Activated naive CD8-positive, alpha-beta T cell treated with anti-CD3 and anti-CD28 coated beads, Interleukin-2, amount 50 U/mL, for 24 hours (primary cell): ENCODE measurements around the gene BLVRA.
A peak's percentile ranks its signal among the peaks of the same experiment; 100 is the strongest.
"Not testable (repeated sequence)": the region's sequence is repeated elsewhere in the genome, so short reads cannot be mapped to it uniquely, and the experiment has no call there.

Experiments used
- ATAC-seq: fragments of 150-1000 bp; cut with Tn5 transposase; one replicate; pipeline ENCODE4 v1.10.0; 2021
- DNase-seq: peaks from one replicate; pipeline ENCODE4 v3.0.0; 2021
- H3K27ac Mint-ChIP-seq: one replicate; pipeline ENCODE4 v1.8.0; 2021; ENCODE audit warnings: mild to moderate bottlenecking, mixed read lengths
- H3K27me3 Mint-ChIP-seq: one replicate; pipeline ENCODE4 v1.8.0; 2021; ENCODE audit warnings: mixed read lengths
- H3K36me3 Mint-ChIP-seq: one replicate; pipeline ENCODE4 v1.8.0; 2021; ENCODE audit warnings: low read depth, mixed read lengths
- H3K4me1 Mint-ChIP-seq: one replicate; pipeline ENCODE4 v1.8.0; 2021; ENCODE audit warnings: mixed read lengths
- H3K4me3 Mint-ChIP-seq: one replicate; pipeline ENCODE4 v1.8.0; 2021; ENCODE audit warnings: mild to moderate bottlenecking, moderate library complexity, mixed read lengths
- H3K9me3 Mint-ChIP-seq: one replicate; pipeline ENCODE4 v1.8.0; 2021; ENCODE audit warnings: mixed read lengths

Gene BLVRA

GRCh38 chr7:43790834-43791233, 32.4 kb downstream of the BLVRA start:
- ATAC-seq, result no peak
- H3K9me3 Mint-ChIP-seq, result no peaks in the 10 kb centered on the region
- peaks cover 2% of the 10 kb centered on the region for H3K4me1 Mint-ChIP-seq
- H3K36me3 Mint-ChIP-seq, result peaks cover 9% of the 10 kb centered on the region
- no peaks in the 10 kb centered on the region for H3K27me3 Mint-ChIP-seq
- no peak for DNase-seq
- H3K27ac Mint-ChIP-seq, result no peak overlapping the region
- no peak overlapping the region for H3K4me3 Mint-ChIP-seq

- Mint-ChIP-seq H3K4me1 (peaks cover 2% of the 10 kb centered on the region), H3K4me3 (no peak overlapping the region), H3K27me3 (no peaks in the 10 kb centered on the region), H3K9me3 (no peaks in the 10 kb centered on the region), H3K27ac (no peak overlapping the region), H3K36me3 (peaks cover 9% of the 10 kb centered on the region)
- no peak for DNase-seq
- no peak for ATAC-seq
Measured at GRCh38 chr7:43791665-43792064, 33.2 kb downstream of the BLVRA start.

- no peak overlapping the region for H3K27ac Mint-ChIP-seq
- H3K9me3 Mint-ChIP-seq, result no peaks in the 10 kb centered on the region
- peaks cover 2% of the 10 kb centered on the region for H3K4me1 Mint-ChIP-seq
- H3K27me3 Mint-ChIP-seq, result no peaks in the 10 kb centered on the region
- peaks cover 9% of the 10 kb centered on the region for H3K36me3 Mint-ChIP-seq
- ATAC-seq (no peak), DNase-seq (no peak)
- H3K4me3 Mint-ChIP-seq, result no peak overlapping the region
Measured at GRCh38 chr7:43792471-43793150, 34.1 kb downstream of the BLVRA start.

GRCh38 chr7:43799605-43800004, 41.1 kb downstream of the BLVRA start:
- DNase-seq (no peak), ATAC-seq (no peak)
- H3K4me3 Mint-ChIP-seq, result no peak overlapping the region
- no peaks in the 10 kb centered on the region for H3K4me1 Mint-ChIP-seq
- no peak overlapping the region for H3K27ac Mint-ChIP-seq
- H3K9me3 Mint-ChIP-seq, result no peaks in the 10 kb centered on the region
- no peaks in the 10 kb centered on the region for H3K27me3 Mint-ChIP-seq
- H3K36me3 Mint-ChIP-seq, result peaks cover 3% of the 10 kb centered on the region

GRCh38 chr7:43803865-43804264, 45.4 kb downstream of the BLVRA start:
- Mint-ChIP-seq H3K36me3 (peaks cover 14% of the 10 kb centered on the region), H3K27ac (no peak overlapping the region), H3K4me1 (peaks cover 2% of the 10 kb centered on the region), H3K27me3 (no peaks in the 10 kb centered on the region), H3K4me3 (no peak overlapping the region), H3K9me3 (no peaks in the 10 kb centered on the region)
- ATAC-seq (no peak), DNase-seq (no peak)

- no peak overlapping the region for H3K27ac Mint-ChIP-seq
- no peak for DNase-seq
- H3K4me1 Mint-ChIP-seq, result peaks cover 2% of the 10 kb centered on the region
Measured at GRCh38 chr7:43808410-43808809, 49.9 kb downstream of the BLVRA start.

GRCh38 chr7:43810195-43810941, 51.9 kb downstream of the BLVRA start:
- peaks cover 17% of the 10 kb centered on the region for H3K27me3 Mint-ChIP-seq
- H3K4me1 Mint-ChIP-seq, H3K36me3 Mint-ChIP-seq, H3K9me3 Mint-ChIP-seq, H3K4me3 Mint-ChIP-seq, H3K27ac Mint-ChIP-seq: not testable (repeated sequence)
- DNase-seq, result peak; percentile 56
- peak; percentile 54 for ATAC-seq

More at GRCh38 chr7:43808410-43808809, 49.9 kb downstream of the BLVRA start:
- H3K9me3 Mint-ChIP-seq, result no peaks in the 10 kb centered on the region
- H3K36me3 Mint-ChIP-seq, result peaks cover 14% of the 10 kb centered on the region
- no peak for ATAC-seq
- H3K4me3 Mint-ChIP-seq, result no peak overlapping the region
- peaks cover 6% of the 10 kb centered on the region for H3K27me3 Mint-ChIP-seq

GRCh38 chr7:43815373-43815772, 56.9 kb downstream of the BLVRA start:
- Mint-ChIP-seq H3K9me3 (no peaks in the 10 kb centered on the region), H3K4me3 (no peak overlapping the region), H3K27ac (no peak overlapping the region), H3K4me1 (peaks cover 5% of the 10 kb centered on the region), H3K36me3 (no peaks in the 10 kb centered on the region), H3K27me3 (peaks cover 25% of the 10 kb centered on the region)
- ATAC-seq (no peak), DNase-seq (no peak)

- H3K27ac Mint-ChIP-seq, H3K4me1 Mint-ChIP-seq, ATAC-seq, H3K9me3 Mint-ChIP-seq, H3K36me3 Mint-ChIP-seq, H3K4me3 Mint-ChIP-seq, DNase-seq: not testable (repeated sequence)
- peaks cover 25% of the 10 kb centered on the region for H3K27me3 Mint-ChIP-seq
Measured at GRCh38 chr7:43816046-43816797, 57.7 kb downstream of the BLVRA start.

- H3K4me1 Mint-ChIP-seq, DNase-seq, ATAC-seq, H3K4me3 Mint-ChIP-seq, H3K9me3 Mint-ChIP-seq, H3K27ac Mint-ChIP-seq, H3K36me3 Mint-ChIP-seq: not testable (repeated sequence)
- H3K27me3 Mint-ChIP-seq, result peaks cover 16% of the 10 kb centered on the region
Measured at GRCh38 chr7:43823425-43823824, 64.9 kb downstream of the BLVRA start.

- DNase-seq (no peak), ATAC-seq (no peak)
- Mint-ChIP-seq H3K9me3 (no peaks in the 10 kb centered on the region), H3K27me3 (peaks cover 20% of the 10 kb centered on the region), H3K27ac (no peak overlapping the region), H3K4me3 (no peak overlapping the region), H3K4me1 (no peaks in the 10 kb centered on the region), H3K36me3 (no peaks in the 10 kb centered on the region)
Measured at GRCh38 chr7:43823941-43824340, 65.5 kb downstream of the BLVRA start.

GRCh38 chr7:43824513-43824912, 66.0 kb downstream of the BLVRA start:
- H3K9me3 Mint-ChIP-seq, DNase-seq, H3K27ac Mint-ChIP-seq, H3K36me3 Mint-ChIP-seq, H3K4me3 Mint-ChIP-seq, H3K4me1 Mint-ChIP-seq, ATAC-seq: not testable (repeated sequence)
- H3K27me3 Mint-ChIP-seq, result peaks cover 22% of the 10 kb centered on the region

- no peaks in the 10 kb centered on the region for H3K4me1 Mint-ChIP-seq
- ATAC-seq (no peak), DNase-seq (no peak)
- peaks cover 22% of the 10 kb centered on the region for H3K27me3 Mint-ChIP-seq
- no peak overlapping the region for H3K4me3 Mint-ChIP-seq
- H3K36me3 Mint-ChIP-seq, result no peaks in the 10 kb centered on the region
- H3K27ac Mint-ChIP-seq, result no peak overlapping the region
- no peaks in the 10 kb centered on the region for H3K9me3 Mint-ChIP-seq
Measured at GRCh38 chr7:43824963-43825362, 66.5 kb downstream of the BLVRA start.

GRCh38 chr7:43825391-43825808, 66.9 kb downstream of the BLVRA start:
- no peak for DNase-seq
- Mint-ChIP-seq H3K4me3 (no peak overlapping the region), H3K27me3 (peaks cover 22% of the 10 kb centered on the region), H3K36me3 (peaks cover under 1% of the 10 kb centered on the region), H3K9me3 (no peaks in the 10 kb centered on the region), H3K27ac (no peak overlapping the region), H3K4me1 (no peaks in the 10 kb centered on the region)
- no peak for ATAC-seq

GRCh38 chr7:43830917-43831316, 72.4 kb downstream of the BLVRA start:
- ATAC-seq, DNase-seq, H3K9me3 Mint-ChIP-seq, H3K4me3 Mint-ChIP-seq, H3K27ac Mint-ChIP-seq: not testable (repeated sequence)
- H3K4me1 Mint-ChIP-seq, result peaks cover 24% of the 10 kb centered on the region
- peaks cover 16% of the 10 kb centered on the region for H3K27me3 Mint-ChIP-seq
- peaks cover 12% of the 10 kb centered on the region for H3K36me3 Mint-ChIP-seq
